GM19452 (cell line): ENCODE data around the gene PDZD2.
"Not testable (repeated sequence)": the region's sequence is repeated elsewhere in the genome, so short reads cannot be mapped to it uniquely, and the experiment has no call there.

Experiments used
- ATAC-seq: cut with Tn5 transposase; IDR thresholded peaks from one replicate; pipeline ENCODE4 v1.9.1; 2021; ENCODE audit not compliant: unreplicated experiment

PDZD2 gene

GRCh38 chr5:31767335-31768031, 128.6 kb downstream of the PDZD2 start:
- no peak for ATAC-seq

- no peak for ATAC-seq
Observed at GRCh38 chr5:31768046-31768445, 129.1 kb downstream of the PDZD2 start.

DNA sequence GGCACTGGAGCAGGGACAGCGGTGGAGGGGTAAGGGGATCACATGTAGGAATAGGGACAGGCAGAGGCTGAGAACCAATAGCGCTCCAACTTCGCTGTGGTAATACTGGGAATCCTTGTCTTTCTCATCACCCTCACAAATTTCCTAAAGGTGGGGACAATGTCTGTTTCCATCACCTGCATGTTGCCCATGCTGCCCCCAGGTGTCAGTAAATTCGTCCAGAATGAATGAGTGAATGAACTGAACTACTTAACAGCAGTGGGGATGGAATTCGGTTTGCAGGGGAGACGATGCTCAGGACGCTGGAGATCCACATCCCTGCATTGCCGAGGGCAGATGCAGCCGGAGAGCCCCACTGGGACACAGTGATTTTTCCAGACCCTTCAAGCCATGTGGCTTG, 129.9 kb downstream of the PDZD2 start:
- no peak for ATAC-seq

GRCh38 chr5:31769530-31769929, 130.6 kb downstream of the PDZD2 start:
- no peak for ATAC-seq

DNA sequence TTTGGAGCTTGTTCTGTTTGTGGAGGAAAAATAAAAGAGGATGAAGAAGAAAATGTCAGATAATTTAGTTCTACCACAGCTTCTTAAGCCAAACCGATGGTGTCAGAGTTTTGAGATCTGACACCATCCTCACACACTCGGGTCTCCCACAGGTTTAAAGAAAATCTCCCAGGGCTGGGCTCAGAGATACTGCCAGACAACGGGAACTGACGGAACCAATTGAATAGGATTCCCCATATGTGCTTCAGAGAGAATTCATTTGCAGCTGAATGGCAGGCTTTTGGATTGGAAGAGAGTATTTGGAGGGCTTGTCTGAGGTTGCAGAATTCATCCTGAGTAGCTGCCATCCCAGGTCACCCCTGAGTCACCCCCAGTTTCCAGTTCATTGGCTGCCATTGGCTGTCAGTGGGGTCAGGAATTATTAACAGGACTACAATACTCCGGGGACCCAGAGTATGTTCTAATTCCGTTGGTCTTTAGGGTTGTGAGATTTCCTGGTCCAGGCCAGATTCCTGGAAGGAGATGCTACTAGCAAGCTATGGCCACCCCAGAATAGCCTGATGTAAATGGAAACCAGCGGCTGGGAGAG, 131.3 kb downstream of the PDZD2 start:
- no peak for ATAC-seq

- ATAC-seq, result peak; percentile 83
Observed at GRCh38 chr5:31770998-31771397, 132.1 kb downstream of the PDZD2 start.

GRCh38 chr5:31771500-31771899, 132.6 kb downstream of the PDZD2 start:
- no peak for ATAC-seq

GRCh38 chr5:31776294-31776693, 137.4 kb downstream of the PDZD2 start:
- not testable (repeated sequence) for ATAC-seq

DNA sequence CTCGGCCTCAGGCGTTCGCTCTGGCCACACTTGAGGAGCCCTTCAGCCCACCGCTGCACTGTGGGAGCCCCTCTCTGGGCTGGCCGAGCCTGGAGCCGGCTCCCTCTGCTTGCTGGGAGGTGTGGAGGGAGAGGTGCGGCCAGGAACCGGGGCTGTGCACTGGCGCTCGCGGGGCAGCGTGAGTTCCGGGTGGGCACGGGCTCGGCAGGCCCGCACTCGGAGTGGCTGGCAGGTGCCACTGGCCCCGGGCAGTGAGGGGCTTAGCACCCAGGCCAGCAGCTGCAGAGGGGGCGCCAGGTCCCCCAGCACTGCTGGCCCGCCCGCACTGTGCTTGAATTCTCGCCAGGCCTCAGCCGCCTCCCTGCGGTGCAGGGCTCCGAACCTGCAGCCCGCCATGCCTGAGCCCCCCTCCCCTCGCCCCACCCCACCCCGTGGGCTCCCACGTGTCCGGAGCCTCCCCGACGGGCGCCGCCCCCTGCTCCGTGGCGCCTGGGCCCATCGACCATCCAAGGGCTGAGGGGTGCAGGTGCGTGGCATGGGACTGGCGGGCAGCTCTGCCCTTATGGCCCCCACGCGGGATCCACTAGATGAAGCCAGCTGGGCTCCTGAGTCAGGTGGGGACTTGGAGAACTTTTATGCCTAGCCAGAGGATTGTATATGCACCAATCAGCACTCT, 138.2 kb downstream of the PDZD2 start:
- no peak for ATAC-seq

DNA sequence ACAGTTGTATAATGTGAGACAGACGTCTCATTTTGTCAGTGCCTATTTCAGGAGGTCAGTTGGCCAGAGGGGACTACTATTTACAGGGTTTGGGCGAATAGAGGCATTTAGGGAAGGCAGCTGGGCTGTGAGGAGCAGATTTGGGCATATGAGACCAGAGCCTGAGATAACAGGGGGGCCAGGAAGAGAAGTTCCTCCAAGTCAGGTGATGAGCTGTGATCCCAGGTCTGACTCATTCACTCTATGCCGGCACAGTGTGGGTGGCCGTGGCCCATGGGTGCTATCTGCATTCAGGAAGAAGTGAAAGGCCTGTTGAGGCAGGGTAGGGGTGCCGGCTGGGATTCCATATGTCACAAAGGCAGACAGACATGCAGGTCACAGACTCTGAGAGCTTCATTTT, 142.8 kb downstream of the PDZD2 start:
- no peak for ATAC-seq

DNA sequence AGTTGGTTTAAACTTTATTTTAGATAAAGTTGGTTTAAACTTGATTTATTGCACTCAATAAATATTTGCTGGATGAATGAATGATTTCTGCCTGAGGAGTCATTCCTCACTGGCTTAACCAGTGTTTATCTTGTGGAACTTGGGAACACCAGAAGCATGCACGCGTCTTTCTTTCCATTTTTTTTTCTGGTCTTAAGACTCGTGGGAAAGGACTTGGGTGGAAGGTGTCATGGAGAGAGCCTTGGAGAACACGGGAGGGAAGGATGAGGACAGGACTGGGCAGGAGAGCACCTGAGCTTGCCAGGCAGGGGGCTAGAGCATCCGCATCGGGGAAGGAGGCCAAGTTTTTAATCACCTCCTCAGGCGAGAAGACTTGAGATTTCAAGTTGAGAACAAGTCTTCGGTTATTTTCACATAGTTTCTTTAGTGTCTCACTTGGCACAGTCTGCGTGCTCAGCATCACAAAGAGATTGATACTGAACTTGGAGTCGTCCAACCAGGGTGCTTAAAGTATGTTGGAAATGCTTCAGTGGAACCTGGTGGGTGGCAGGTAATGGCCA, 144.2 kb downstream of the PDZD2 start:
- no peak for ATAC-seq

GRCh38 chr5:31783731-31784130, 144.8 kb downstream of the PDZD2 start:
- no peak for ATAC-seq

- ATAC-seq, result no peak
Observed at GRCh38 chr5:31786090-31786631, 147.2 kb downstream of the PDZD2 start.

- no peak for ATAC-seq
Observed at GRCh38 chr5:31794009-31794408, 155.1 kb downstream of the PDZD2 start.

GRCh38 chr5:31798168-31798567, 159.2 kb downstream of the PDZD2 start:
- no peak for ATAC-seq

DNA sequence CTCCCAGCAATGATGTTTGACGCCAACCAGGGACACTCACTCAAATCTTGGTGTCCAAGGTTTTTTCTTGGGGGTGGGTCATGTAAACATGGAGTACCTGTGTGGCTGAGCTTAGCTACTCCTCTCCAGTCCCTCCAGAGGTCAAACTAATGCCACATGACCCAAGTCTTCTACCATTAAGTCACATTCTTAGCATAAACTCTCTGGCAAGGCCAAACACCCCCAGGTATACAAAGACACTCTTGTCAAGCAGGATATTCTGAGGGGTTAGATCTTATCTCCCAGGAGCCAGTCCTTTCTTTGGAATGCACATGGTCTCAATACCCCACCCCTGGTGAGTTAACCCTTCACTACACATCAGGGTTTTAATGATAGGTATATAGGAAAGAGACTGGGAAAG, 161.4 kb downstream of the PDZD2 start:
- ATAC-seq, result no peak

DNA sequence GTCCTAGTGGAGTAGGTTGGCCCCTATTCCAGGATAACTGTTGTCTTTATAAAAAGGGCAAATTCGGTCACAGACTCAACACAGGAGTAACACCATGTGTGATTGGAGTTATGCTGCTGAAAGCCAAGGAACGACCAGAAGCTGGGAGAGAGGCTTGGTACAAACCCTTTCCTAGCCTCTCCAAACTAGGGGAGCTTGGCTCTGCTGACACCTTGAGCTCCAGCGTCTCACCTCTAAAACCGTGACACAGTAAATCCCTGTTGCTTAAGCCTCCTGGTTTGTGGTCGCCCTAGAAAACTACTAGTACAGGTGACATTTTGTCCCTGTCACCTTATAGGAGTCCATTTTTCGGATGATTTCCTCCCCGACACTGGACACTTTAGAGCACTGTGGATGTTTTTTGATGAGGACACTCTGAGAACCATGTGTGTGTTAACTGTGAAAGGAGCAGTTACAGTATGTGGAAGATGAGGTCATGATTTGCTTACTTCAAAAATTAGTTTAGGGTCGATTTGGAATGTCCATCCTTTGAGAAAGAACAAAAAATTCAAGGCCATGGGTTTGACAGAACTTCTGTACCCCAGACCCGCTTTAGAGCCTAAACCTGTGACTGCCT, 167.0 kb downstream of the PDZD2 start:
- no peak for ATAC-seq

- ATAC-seq, result no peak
Observed at GRCh38 chr5:31806561-31806960, 167.6 kb downstream of the PDZD2 start.

DNA sequence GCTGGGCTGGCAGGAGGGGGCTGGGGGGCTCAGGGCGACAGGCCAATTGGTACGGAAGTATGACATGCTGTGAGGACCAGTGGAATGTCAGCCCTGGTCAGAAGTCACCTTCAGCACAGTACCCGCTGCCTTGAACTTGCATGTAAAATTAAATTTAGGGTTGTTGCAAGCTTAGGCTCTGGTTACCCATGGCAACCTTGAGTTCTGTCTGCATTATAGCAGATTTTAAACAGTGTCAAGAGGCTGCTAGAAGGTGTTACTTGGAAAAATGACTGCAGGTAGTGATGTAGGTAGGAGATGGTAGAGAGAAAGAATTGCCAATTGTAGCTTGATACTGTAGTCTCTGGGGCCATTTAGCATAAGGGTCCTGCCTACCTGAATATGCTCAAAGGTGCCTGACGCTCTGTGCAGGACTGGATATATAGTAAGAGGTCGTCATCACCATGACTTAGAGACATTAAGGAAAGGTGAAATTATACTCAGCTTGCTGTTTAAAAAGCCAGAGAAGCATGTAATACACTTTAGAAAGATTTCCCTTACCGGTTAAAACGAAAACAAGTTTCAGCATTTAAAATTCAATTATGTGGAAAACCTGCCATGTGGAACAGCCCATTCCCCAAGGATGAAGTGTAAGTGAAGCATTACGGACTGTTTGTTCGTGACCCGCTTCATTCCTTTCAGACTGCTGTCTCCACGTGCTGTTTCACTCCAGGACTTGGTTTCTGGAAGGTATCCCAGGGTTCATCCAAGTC, 169.0 kb downstream of the PDZD2 start:
- no peak for ATAC-seq

GRCh38 chr5:31809050-31809870, 170.3 kb downstream of the PDZD2 start:
- ATAC-seq, result no peak
